ENCODE results near the gene KCP. TPM values are rescaled to one million over a fixed set of nuclear protein-coding genes. Genes with fewer than 3 reads are reported as not detected.

The KCP gene
- total RNA-seq, 4 donors from 2014 or later: 0.16 to 2.3 (median 1.1) TPM

- no peak for TF ChIP-seq CTCF (IDR thresholded peaks at IDR 0.05; ENCODE audit: low read depth)
Observed at GRCh38 chr7:128831994-128832879, 78.3 kb downstream of the KCP start.

GRCh38 chr7:128831178-128831993 is 79.1 kb downstream of the KCP start:
- TF ChIP-seq CTCF (IDR thresholded peaks at IDR 0.05; ENCODE audit: low read depth): no peak

- TF ChIP-seq CTCF (IDR thresholded peaks at IDR 0.05; ENCODE audit: low read depth): no peak
Observed at GRCh38 chr7:128830231-128831177, 80.0 kb downstream of the KCP start, which contains the start of gene FLNC. Gene FLNC, plus strand, starts transcription at chr7:128830406. Its CDS starts 232 bp downstream, at chr7:128830638.

- no peak for TF ChIP-seq CTCF (IDR thresholded peaks at IDR 0.05; ENCODE audit: low read depth)
Observed at GRCh38 chr7:128829391-128830166, 80.9 kb downstream of the KCP start.

GRCh38 chr7:128827971-128828711 is 82.4 kb downstream of the KCP start:
- no peak for TF ChIP-seq CTCF (IDR thresholded peaks at IDR 0.05; ENCODE audit: low read depth)
